Esophagus mucosa (tissue), 1 donor: ENCODE results near the gene PKP1. TPM values are rescaled to one million over a fixed set of nuclear protein-coding genes. Genes with fewer than 3 reads are reported as not detected.

ENCODE experiments used
- ATAC-seq: fragments of 200-7000 bp; cut with Tn5 transposase; one replicate; pipeline ENCODE4 v1.9.1; 2020
- total RNA-seq: library from RNA; stranded (reverse); gene quantifications from one replicate; pipeline ENCODE4 v1.2.4, GENCODE V29; 2023
- donor health status: DM: yes; HTN: yes; CAD: no.

The PKP1 gene
- total RNA-seq, 1 donor from 2014 or later = 608 TPM

- no peak for ATAC-seq
Measured at GRCh38 chr1:201281573-201281972, 1.7 kb upstream of the PKP1 start.

GRCh38 chr1:201282216-201282615 lies 1.1 kb upstream of the PKP1 start:
- no peak for ATAC-seq

- peak; percentile 2 for ATAC-seq
Measured at GRCh38 chr1:201283836-201284553, 689 bp downstream of the PKP1 start.

GRCh38 chr1:201284636-201285035 lies 1.3 kb downstream of the PKP1 start:
- ATAC-seq = peak; percentile 2

GRCh38 chr1:201285846-201286245 lies 2.5 kb downstream of the PKP1 start:
- ATAC-seq = peak; percentile 9

GRCh38 chr1:201286445-201286844 lies 3.1 kb downstream of the PKP1 start:
- no peak for ATAC-seq

- ATAC-seq = no peak
Measured at GRCh38 chr1:201288007-201288406, 4.7 kb downstream of the PKP1 start.

- ATAC-seq = peak; percentile 11
Measured at GRCh38 chr1:201288765-201289164, 5.5 kb downstream of the PKP1 start.

GRCh38 chr1:201290551-201290950 lies 7.2 kb downstream of the PKP1 start:
- no peak for ATAC-seq

GRCh38 chr1:201291916-201292315 lies 8.6 kb downstream of the PKP1 start:
- peak; percentile 5 for ATAC-seq

- ATAC-seq = no peak
Measured at GRCh38 chr1:201294876-201295275, 11.6 kb downstream of the PKP1 start.

GRCh38 chr1:201295346-201295745 lies 12.0 kb downstream of the PKP1 start:
- peak; percentile 9 for ATAC-seq

GRCh38 chr1:201295861-201296260 lies 12.6 kb downstream of the PKP1 start:
- peak; percentile 72 for ATAC-seq

GRCh38 chr1:201296352-201296751 lies 13.0 kb downstream of the PKP1 start:
- no peak for ATAC-seq

GRCh38 chr1:201298396-201299381 lies 15.4 kb downstream of the PKP1 start:
- no peak for ATAC-seq

- ATAC-seq = peak; percentile 73
Measured at GRCh38 chr1:201299968-201300367, 16.7 kb downstream of the PKP1 start.

- no peak for ATAC-seq
Measured at GRCh38 chr1:201300641-201301040, 17.3 kb downstream of the PKP1 start.

GRCh38 chr1:201302163-201303152 lies 19.2 kb downstream of the PKP1 start:
- peak; percentile 58 for ATAC-seq

GRCh38 chr1:201304126-201304525 lies 20.8 kb downstream of the PKP1 start:
- ATAC-seq = no peak

GRCh38 chr1:201305815-201306214 lies 22.5 kb downstream of the PKP1 start:
- no peak for ATAC-seq

GRCh38 chr1:201307231-201307630 lies 23.9 kb downstream of the PKP1 start:
- ATAC-seq = peak; percentile 61

- ATAC-seq = peak; percentile 55
Measured at GRCh38 chr1:201307760-201308499, 24.6 kb downstream of the PKP1 start.
